Body of pancreas (tissue), 4 donors: ENCODE measurements around the gene TMEM181.

ENCODE experiments used
- CTCF ChIP-seq, 7 experiments: fragments of 450-650 bp in 4 of 7; fragments of 200-600 bp in 3 of 7; sonication (generic) in 3 of 7; IDR thresholded peaks; one replicate each; pipeline ENCODE4 v1.5.1; 2016 to 2019; ENCODE audit warnings: antibody characterized with exemption in 7 of 7
- POLR2A ChIP-seq, 3 donors: fragments of 450-650 bp; IDR thresholded peaks; one replicate each; pipeline ENCODE4 v1.6.1; 2016; ENCODE audit warnings: antibody characterized with exemption in 3 of 3, mild to moderate bottlenecking in 2 of 3

DNA sequence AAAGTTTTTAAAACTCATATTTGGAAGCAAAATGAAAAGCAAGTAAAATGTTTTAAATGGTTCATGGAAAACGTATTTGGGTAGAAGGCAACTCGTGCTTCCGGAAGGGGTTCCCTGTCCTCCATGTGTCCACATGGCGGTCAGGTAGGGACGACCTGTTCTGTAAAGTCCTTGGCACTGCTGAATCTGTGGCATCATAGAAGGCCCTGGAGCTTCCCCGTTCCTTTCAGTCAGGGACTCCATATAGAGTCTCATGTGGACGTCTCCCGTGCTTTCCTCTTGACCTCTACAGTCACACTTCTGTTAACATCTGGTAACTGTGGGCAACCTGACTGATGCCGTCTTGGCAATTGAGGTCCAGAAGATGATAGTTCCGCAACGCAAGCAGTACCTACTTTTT, 73.2 kb downstream of the TMEM181 start:
- TF ChIP-seq CTCF (IDR thresholded peaks at IDR 0.05) (no peak), POLR2A (IDR thresholded peaks at IDR 0.05) (no peak)
